Measurements from ENCODE around the gene DAAM2.

DNA sequence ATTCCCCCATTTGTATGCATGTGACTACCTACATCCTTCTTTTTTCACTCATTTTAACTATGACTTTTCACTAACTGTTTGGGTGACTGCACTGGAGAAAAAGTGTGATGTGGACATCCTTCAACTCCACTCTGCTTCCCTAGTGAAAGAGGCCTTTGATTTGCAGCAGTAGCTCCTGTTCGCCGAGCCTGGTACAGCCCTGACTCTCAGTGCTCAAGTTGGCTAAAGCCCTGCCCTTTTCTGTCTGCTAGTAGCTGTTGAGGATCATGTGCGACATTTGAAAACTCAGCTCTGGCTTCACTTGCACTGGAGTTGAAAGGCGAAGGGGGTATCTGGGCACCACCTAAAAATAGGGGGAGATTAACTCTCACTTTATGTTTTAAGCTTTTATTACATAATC, 42.1 kb downstream of the DAAM2 start:
- TF ChIP-seq ELF1 (IDR thresholded peaks at IDR 0.05): no peak
- TF ChIP-seq, protein P1, sequence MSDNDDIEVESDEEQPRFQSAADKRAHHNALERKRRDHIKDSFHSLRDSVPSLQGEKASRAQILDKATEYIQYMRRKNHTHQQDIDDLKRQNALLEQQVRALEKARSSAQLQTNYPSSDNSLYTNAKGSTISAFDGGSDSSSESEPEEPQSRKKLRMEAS (IDR thresholded peaks at IDR 0.05; ENCODE audit: low read depth): no peak
- TF ChIP-seq, protein P2, sequence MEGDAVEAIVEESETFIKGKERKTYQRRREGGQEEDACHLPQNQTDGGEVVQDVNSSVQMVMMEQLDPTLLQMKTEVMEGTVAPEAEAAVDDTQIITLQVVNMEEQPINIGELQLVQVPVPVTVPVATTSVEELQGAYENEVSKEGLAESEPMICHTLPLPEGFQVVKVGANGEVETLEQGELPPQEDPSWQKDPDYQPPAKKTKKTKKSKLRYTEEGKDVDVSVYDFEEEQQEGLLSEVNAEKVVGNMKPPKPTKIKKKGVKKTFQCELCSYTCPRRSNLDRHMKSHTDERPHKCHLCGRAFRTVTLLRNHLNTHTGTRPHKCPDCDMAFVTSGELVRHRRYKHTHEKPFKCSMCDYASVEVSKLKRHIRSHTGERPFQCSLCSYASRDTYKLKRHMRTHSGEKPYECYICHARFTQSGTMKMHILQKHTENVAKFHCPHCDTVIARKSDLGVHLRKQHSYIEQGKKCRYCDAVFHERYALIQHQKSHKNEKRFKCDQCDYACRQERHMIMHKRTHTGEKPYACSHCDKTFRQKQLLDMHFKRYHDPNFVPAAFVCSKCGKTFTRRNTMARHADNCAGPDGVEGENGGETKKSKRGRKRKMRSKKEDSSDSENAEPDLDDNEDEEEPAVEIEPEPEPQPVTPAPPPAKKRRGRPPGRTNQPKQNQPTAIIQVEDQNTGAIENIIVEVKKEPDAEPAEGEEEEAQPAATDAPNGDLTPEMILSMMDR (IDR thresholded peaks at IDR 0.05): no peak
- TF ChIP-seq RFX5 (IDR thresholded peaks at IDR 0.05; ENCODE audit: low read length): no peak
- TF ChIP-seq NRF1 (IDR thresholded peaks at IDR 0.05; ENCODE audit: low read depth, low read length): no peak
- TF ChIP-seq CHD2 (IDR thresholded peaks at IDR 0.05; ENCODE audit: low read length, partially characterized antibody): no peak
- no peak for TF ChIP-seq MXI1 (IDR thresholded peaks at IDR 0.05; ENCODE audit: low read depth, low read length)
- TF ChIP-seq, protein P3, sequence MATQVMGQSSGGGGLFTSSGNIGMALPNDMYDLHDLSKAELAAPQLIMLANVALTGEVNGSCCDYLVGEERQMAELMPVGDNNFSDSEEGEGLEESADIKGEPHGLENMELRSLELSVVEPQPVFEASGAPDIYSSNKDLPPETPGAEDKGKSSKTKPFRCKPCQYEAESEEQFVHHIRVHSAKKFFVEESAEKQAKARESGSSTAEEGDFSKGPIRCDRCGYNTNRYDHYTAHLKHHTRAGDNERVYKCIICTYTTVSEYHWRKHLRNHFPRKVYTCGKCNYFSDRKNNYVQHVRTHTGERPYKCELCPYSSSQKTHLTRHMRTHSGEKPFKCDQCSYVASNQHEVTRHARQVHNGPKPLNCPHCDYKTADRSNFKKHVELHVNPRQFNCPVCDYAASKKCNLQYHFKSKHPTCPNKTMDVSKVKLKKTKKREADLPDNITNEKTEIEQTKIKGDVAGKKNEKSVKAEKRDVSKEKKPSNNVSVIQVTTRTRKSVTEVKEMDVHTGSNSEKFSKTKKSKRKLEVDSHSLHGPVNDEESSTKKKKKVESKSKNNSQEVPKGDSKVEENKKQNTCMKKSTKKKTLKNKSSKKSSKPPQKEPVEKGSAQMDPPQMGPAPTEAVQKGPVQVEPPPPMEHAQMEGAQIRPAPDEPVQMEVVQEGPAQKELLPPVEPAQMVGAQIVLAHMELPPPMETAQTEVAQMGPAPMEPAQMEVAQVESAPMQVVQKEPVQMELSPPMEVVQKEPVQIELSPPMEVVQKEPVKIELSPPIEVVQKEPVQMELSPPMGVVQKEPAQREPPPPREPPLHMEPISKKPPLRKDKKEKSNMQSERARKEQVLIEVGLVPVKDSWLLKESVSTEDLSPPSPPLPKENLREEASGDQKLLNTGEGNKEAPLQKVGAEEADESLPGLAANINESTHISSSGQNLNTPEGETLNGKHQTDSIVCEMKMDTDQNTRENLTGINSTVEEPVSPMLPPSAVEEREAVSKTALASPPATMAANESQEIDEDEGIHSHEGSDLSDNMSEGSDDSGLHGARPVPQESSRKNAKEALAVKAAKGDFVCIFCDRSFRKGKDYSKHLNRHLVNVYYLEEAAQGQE (IDR thresholded peaks at IDR 0.05; ENCODE audit: low read depth, low read length): no peak
- no peak for TF ChIP-seq EP300 (IDR thresholded peaks at IDR 0.05; ENCODE audit: borderline replicate concordance in 1 of 2, low read depth in 1 of 2, low read length in 1 of 2)
- no peak for TF ChIP-seq TAF1 (IDR thresholded peaks at IDR 0.05; ENCODE audit: borderline replicate concordance, low read depth, low read length)
- TF ChIP-seq SIN3A (IDR thresholded peaks at IDR 0.05; ENCODE audit: borderline replicate concordance, low read depth, low read length): no peak
- TF ChIP-seq FOXM1 (IDR thresholded peaks at IDR 0.05; ENCODE audit: low read depth): no peak
